B cell (primary cell): Measurements from ENCODE around the gene RERE. TPM values are rescaled to one million over a fixed set of nuclear protein-coding genes. Genes with fewer than 3 reads are reported as not detected.

ENCODE experiments used
- ATAC-seq: fragments of 200-7000 bp; cut with Tn5 transposase; one replicate; pipeline ENCODE4 v1.10.0; 2021; ENCODE audit warnings: low read depth, mild to moderate bottlenecking, moderate number of reproducible peaks, moderate library complexity
- CTCF ChIA-PET: fragments of 350-600 bp; sonication (Branson Sonifier 250); formaldehyde crosslinking; loops from one replicate; lab custom pipeline; 2021; ENCODE audit warnings: antibody characterized with exemption, inconsistent platforms; lab: Charles Lee
- POLR2A ChIA-PET: fragments of 350-600 bp; sonication (Branson Sonifier 250); formaldehyde crosslinking; loops from one replicate; lab custom pipeline; 2021; ENCODE audit warnings: antibody characterized with exemption; lab: Charles Lee
- DNase-seq: peaks from one replicate; pipeline ENCODE4 v3.0.0; 2013
- H2AFZ ChIP-seq: 2 replicates; pipeline ENCODE4 v1.6.1; 2012; ENCODE audit warnings: mild to moderate bottlenecking, low read depth, low read length; ENCODE audit not compliant: insufficient read depth, poor library complexity, severe bottlenecking
- H3K27ac ChIP-seq, 2 donors: 1 replicate in 1 of 2; 2 replicates in 1 of 2; pipeline ENCODE4 v1.5.1; 2012 to 2013; ENCODE audit warnings: low read length in 2 of 2, mild to moderate bottlenecking in 2 of 2, moderate library complexity in 1 of 2
- H3K27me3 ChIP-seq, 4 experiments: fragments of 200-600 bp in 1 of 4; sonication (generic) in 1 of 4; replicated peaks in 1 of 4; 1 replicate in 2 of 4; 2 replicates in 2 of 4; pipeline versions ENCODE4 v1.6.1 to v1.7.0; 2013 to 2016; ENCODE audit warnings: low read length in 3 of 4, mild to moderate bottlenecking in 2 of 4, mixed read lengths in 1 of 4, moderate library complexity in 1 of 4; ENCODE audit not compliant: insufficient read depth in 4 of 4, control insufficient read depth in 3 of 4; ENCODE audit errors: control extremely low read depth in 1 of 4
- H3K36me3 ChIP-seq, 2 experiments: replicated peaks in 1 of 2; 1 replicate in 1 of 2; 2 replicates in 1 of 2; pipeline versions ENCODE4 v1.6.1 to v1.7.1; 2013; ENCODE audit warnings: low read length in 1 of 2; ENCODE audit not compliant: insufficient read depth in 2 of 2, control insufficient read depth in 1 of 2; ENCODE audit errors: control extremely low read depth in 1 of 2, extremely low read depth in 1 of 2
- H3K4me1 ChIP-seq, 2 donors: fragments of 200-600 bp in 1 of 2; sonication (generic) in 1 of 2; 1 replicate in 1 of 2; 2 replicates in 1 of 2; pipeline versions ENCODE4 v1.5.1 to v1.6.1; 2013 to 2017; ENCODE audit warnings: low read length in 2 of 2; ENCODE audit not compliant: control insufficient read depth in 2 of 2, insufficient read depth in 2 of 2
- H3K4me2 ChIP-seq: replicated peaks from 2 replicates; pipeline ENCODE3; 2012; ENCODE audit warnings: mild to moderate bottlenecking, low read depth, low read length; ENCODE audit not compliant: poor library complexity, severe bottlenecking
- H3K4me3 ChIP-seq, 5 experiments: fragments of 200-600 bp in 1 of 5; sonication (generic) in 1 of 5; 1 replicate in 3 of 5; 2 replicates in 2 of 5; pipeline versions ENCODE4 v1.5.1 to v1.7.0; 2011 to 2016; ENCODE audit warnings: low read length in 4 of 5, mild to moderate bottlenecking in 4 of 5, low read depth in 2 of 5, control low read depth in 1 of 5, moderate library complexity in 1 of 5; ENCODE audit not compliant: insufficient read depth in 1 of 5; ENCODE audit errors: control extremely low read depth in 1 of 5, extremely low read depth in 1 of 5
- H3K79me2 ChIP-seq: fragments of 200-600 bp; sonication (generic); one replicate; pipeline ENCODE4 v1.6.0; 2016; ENCODE audit warnings: low read length; ENCODE audit not compliant: control insufficient read depth, insufficient read depth
- H3K9ac ChIP-seq: fragments of 200-600 bp; sonication (generic); 2 replicates; pipeline ENCODE4 v1.6.1; 2017; ENCODE audit warnings: mild to moderate bottlenecking, low read length, moderate library complexity
- H3K9me3 ChIP-seq, 3 donors: one replicate each; pipeline versions ENCODE4 v1.6.1 to v1.7.1; 2013; ENCODE audit warnings: low read length in 2 of 3; ENCODE audit not compliant: control insufficient read depth in 2 of 3, insufficient read depth in 1 of 3; ENCODE audit errors: control extremely low read depth in 1 of 3
- H4K20me1 ChIP-seq: 2 replicates; pipeline ENCODE4 v1.6.0; 2012; ENCODE audit warnings: mild to moderate bottlenecking, low read length; ENCODE audit not compliant: insufficient read depth, control insufficient read depth, poor library complexity, severe bottlenecking
- H3K27ac Mint-ChIP-seq: one replicate; pipeline ENCODE4 v1.8.0; 2021; ENCODE audit warnings: mixed read lengths
- H3K27me3 Mint-ChIP-seq: one replicate; pipeline ENCODE4 v1.8.0; 2021; ENCODE audit warnings: mixed read lengths
- H3K4me1 Mint-ChIP-seq: one replicate; pipeline ENCODE4 v1.8.0; 2021; ENCODE audit warnings: mixed read lengths
- H3K4me3 Mint-ChIP-seq: one replicate; pipeline ENCODE4 v1.8.0; 2021; ENCODE audit warnings: mixed read lengths
- H3K9me3 Mint-ChIP-seq: one replicate; pipeline ENCODE4 v1.8.0; 2022; ENCODE audit warnings: mixed read lengths; ENCODE audit not compliant: insufficient read depth
- CTCF ChIP-seq: fragments of 200-600 bp; IDR thresholded peaks from one replicate; pipeline ENCODE4 v1.8.0; 2022; ENCODE audit warnings: antibody characterized with exemption, mild to moderate bottlenecking
- EZH2 ChIP-seq: IDR thresholded peaks from 2 replicates; pipeline ENCODE4 v1.6.1; 2012; ENCODE audit warnings: borderline replicate concordance, low read depth, mild to moderate bottlenecking, moderate library complexity, low read length; ENCODE audit not compliant: insufficient read depth, poor library complexity, severe bottlenecking
- WGBS: methylation state at CpG from one replicate; pipeline ENCODE4 v1.1.5; 2013; ENCODE audit warnings: missing lambda C conversion rate; ENCODE audit not compliant: insufficient coverage; 5-methylcytosine and 5-hydroxymethylcytosine counted together
- intact Hi-C: fragments of 100-400 bp; cut with micrococcal nuclease; formaldehyde crosslinking; loops from one replicate; pipeline ENCODE4 v1.10.0; 2022
- polyA plus RNA-seq: library from polyadenylated mRNA; depleted of rRNA; stranded (reverse); fragments of >200 nt; gene quantifications from 2 replicates; pipeline ENCODE4 v1.2.3, GENCODE V29; 2012
- total RNA-seq, 2 donors: library from RNA; stranded (reverse); fragments of 120-200 nt in 1 of 2; gene quantifications; 1 replicate in 1 of 2; 2 replicates in 1 of 2; pipeline versions ENCODE4 v1.2.3 to v1.2.4, GENCODE V29; 2013 to 2022

RERE gene
- total and polyA plus RNA-seq, 2 donors (not counting 1 experiment from before 2014, with no cell fraction given): 27.3 to 132 TPM

- POLR2A ChIA-PET: no interaction called here
- no peaks in the 10 kb centered on the region for H3K27me3 Mint-ChIP-seq
- Histone ChIP-seq H3K4me1 (peaks cover 23 to 25% of the 10 kb centered on the region in 2 donors), H3K4me3 (no peak overlapping the region), H3K79me2 (peaks cover 56% of the 10 kb centered on the region), H4K20me1 (peaks cover 32% of the 10 kb centered on the region), H3K9me3 (no peaks in the 10 kb centered on the region), H3K27ac (no peak overlapping the region), H2AFZ (no peak overlapping the region), H3K4me2 (no peak overlapping the region), H3K9ac (no peak overlapping the region), H3K36me3 (peaks cover 5 to 20% of the 10 kb centered on the region in 2 experiments), H3K27me3 (no peaks in the 10 kb centered on the region)
- CTCF ChIA-PET: interaction anchor here (0.8 to 1.5 kb wide), 3 partner anchors 22 to 270 kb away, joined by 3 to 6 read pairs (median 3); no protein-coding TSS in a partner anchor
- intact Hi-C loops: loop anchor here (5.0 to 10.0 kb wide), 2 partner anchors 35 to 52 kb away; no protein-coding TSS in a partner anchor
- ATAC-seq (no peak), DNase-seq (no peak)
- TF ChIP-seq EZH2 (no peak), CTCF (no peak)
- 71% methylated on average over 1 of the region's 1 CpG for WGBS
- peak overlapping the region; percentile 32 for H3K4me3 Mint-ChIP-seq
- no peak overlapping the region for H3K27ac Mint-ChIP-seq
- no peaks in the 10 kb centered on the region for H3K9me3 Mint-ChIP-seq
- H3K4me1 Mint-ChIP-seq: peaks cover 39% of the 10 kb centered on the region
These were observed 360.4 kb downstream of the RERE start for GRCh38 chr1:8456991-8457390.

DNA sequence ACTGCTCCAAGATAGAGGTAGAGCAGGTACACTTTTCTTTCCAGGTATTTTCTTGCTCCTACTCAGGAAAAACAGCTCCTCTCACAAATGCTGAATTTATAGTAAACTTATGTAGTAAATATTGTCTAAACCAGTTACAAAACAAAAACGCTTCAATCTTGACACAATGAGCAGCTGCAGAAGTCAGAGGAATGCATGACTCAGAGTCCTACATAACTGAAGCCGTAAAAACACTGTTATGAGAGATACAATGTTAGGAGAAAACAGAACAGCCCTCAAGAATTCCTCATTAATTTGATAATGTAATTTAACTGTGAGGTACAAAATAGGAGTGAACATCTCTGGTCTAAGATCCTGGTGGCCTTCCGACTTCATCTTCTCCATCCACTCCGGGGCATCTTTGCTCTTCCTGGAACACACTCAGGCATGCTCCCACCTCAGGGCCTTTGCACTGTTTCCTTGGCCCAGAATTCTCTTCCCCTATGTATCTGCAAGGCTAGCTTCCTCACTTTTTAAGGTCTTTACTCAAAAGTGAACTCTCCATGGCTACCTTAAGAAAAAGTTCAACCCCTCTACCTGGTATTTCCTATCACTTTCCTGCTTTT, 361.0 kb downstream of the RERE start:
- Histone ChIP-seq H3K36me3 (peaks cover 5 to 19% of the 10 kb centered on the region in 2 experiments), H4K20me1 (peaks cover 38% of the 10 kb centered on the region), H3K4me3 (no peak overlapping the region), H3K4me2 (no peak overlapping the region), H3K27ac (no peak overlapping the region), H3K79me2 (peaks cover 59% of the 10 kb centered on the region), H3K9ac (no peak overlapping the region), H3K4me1 (peaks cover 25% of the 10 kb centered on the region in 2 donors), H3K27me3 (no peaks in the 10 kb centered on the region), H2AFZ (no peak overlapping the region), H3K9me3 (no peaks in the 10 kb centered on the region)
- WGBS: 96% methylated on average over 2 of the region's 4 CpGs
- no peak overlapping the region for H3K27ac Mint-ChIP-seq
- no peak for ATAC-seq
- no peak overlapping the region for H3K4me3 Mint-ChIP-seq
- POLR2A ChIA-PET: no interaction called here
- no peaks in the 10 kb centered on the region for H3K27me3 Mint-ChIP-seq
- H3K9me3 Mint-ChIP-seq: no peaks in the 10 kb centered on the region
- no peak for TF ChIP-seq EZH2
- no peak for TF ChIP-seq CTCF
- H3K4me1 Mint-ChIP-seq: peaks cover 38% of the 10 kb centered on the region
- no peak for DNase-seq
- intact Hi-C loops: loop anchor here (5.0 to 10.0 kb wide), 2 partner anchors 34 to 52 kb away; no protein-coding TSS in a partner anchor
- CTCF ChIA-PET: interaction anchor here (0.7 kb wide), 1 partner anchor 47 kb away, joined by 3 read pairs; no protein-coding TSS in a partner anchor
